SW 1271 (cell line): ENCODE measurements around the gene NPEPPS.

Source experiments
- DNase-seq, 2 experiments: peaks; one replicate each; lab custom pipeline; 2025; lab: John Stamatoyannopoulos, UW

The NPEPPS gene

DNA sequence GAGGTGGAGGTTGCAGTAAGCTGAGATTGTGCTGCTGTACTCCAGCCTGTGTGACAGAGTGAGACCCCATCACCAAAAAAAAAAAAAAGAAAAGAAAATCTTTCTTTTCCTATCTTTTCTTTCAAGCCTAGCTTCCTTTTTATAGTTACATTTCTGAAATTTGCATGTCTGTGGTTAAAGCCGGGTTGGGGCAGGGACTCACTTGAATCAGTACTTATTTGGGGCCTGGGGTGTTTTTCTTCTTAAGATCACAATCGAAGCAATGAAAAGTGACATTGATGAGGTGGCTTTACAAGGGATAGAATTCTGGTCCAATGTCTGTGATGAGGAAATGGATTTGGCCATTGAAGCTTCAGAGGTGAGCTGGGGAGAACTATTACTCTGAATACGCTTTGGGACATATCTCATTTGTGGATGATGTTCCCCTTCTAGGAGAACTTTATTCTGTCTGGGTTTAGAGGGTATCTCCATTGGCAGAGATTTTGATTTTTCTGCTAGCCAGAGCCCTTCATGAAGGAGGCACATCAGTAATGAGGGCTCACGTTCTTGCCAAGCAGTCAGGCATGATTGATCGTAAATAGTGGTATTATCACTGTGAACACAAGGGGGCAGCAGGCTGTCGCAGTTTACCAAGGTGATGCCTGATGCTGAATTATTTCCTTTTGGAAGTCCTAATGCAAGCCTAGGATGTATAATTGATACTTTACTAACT lies 133.2 kb downstream of the NPEPPS start:
- peak in 1 of 2 experiments; percentile 67 for DNase-seq

DNA sequence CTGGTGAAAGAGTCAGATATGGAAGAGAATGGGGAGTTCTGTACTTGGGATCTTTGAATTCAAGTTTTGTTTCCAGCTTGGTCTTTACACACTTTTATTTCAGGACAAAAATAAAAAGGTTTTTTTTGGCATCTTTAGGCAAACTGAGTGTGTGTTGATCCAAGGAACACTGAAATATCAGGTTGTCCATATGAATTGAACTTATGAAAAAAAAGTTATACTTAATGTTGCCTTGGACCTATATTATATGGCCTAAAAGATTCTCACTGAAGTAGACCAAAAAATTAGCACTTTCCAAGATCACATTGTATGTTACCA lies 133.7 kb downstream of the NPEPPS start:
- DNase-seq: no peak

DNA sequence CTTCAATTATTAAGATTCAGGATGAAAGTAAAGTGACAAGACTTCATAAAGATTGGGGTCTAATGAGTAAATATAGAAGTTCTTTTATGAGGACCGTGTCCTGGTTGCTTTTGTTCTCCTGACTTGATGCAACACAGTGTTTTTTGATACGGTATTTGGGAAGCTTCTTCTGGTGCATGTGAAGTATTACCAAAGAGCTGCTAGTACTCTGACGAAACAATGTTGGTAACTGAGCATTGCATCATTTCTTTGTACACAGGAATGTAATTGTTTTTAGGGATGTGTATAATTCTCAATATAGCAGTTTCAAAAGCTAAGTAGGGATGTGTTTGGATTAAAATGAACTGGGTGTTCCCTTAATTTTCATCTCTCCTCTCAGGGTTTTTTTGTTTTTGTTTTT lies 134.7 kb downstream of the NPEPPS start:
- no peak for DNase-seq

DNA sequence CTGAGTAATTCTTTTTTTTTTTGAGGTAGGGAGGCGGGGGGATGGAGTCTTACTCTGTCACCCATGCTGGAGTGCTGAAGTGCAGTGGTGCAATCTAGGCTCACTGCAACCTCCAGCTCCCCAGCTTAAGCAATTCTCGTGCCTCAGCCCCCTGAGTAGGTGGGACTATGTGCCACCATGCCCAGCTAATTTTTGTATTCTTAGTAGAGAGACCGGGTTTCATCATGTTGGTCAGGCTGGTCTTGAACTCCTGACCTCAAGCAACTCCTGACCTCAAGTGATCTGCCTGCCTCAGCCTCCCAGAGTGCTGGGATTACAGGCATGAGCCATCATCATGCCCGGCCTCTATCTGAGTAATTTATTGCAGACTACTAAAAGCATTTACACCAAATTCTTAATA lies 138.2 kb downstream of the NPEPPS start:
- DNase-seq: no peak

DNA sequence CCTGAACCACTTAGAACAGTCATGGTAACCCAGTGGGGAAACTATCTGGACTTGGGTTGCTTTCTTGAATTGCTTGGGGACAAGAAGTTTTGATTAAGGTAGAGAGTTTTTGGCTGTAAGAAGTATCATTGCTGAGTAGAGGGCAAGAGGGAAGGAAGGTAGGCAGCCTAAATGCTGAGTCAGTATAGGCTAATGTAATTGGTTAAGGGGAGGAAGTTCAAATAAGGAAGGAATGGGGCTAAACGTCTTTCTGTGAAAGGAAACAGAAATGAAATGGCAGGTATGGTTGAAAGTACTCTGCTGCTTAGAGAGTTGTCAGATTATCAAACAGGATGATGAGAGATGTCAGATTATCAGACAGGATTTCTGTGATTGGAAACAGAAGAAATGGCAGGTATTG lies 139.2 kb downstream of the NPEPPS start:
- DNase-seq: no peak
